Measurements from ENCODE around the gene RANBP9.

Gene RANBP9

GRCh38 chr6:13604135-13604534 lies 107.5 kb downstream of the RANBP9 start:
- Histone ChIP-seq H3K23ac (ENCODE audit: low read length) (no peak overlapping the region), H3K79me1 (ENCODE audit: low read length) (no peaks in the 10 kb centered on the region), H3K4ac (ENCODE audit: low read depth, low read length) (no peak overlapping the region), H3K79me2 (ENCODE audit: control insufficient read depth, insufficient read depth, low read length) (no peaks in the 10 kb centered on the region), H3K18ac (ENCODE audit: low read length) (no peak overlapping the region), H4K5ac (ENCODE audit: low read length) (no peak overlapping the region), H4K8ac (ENCODE audit: low read depth, low read length) (no peak overlapping the region), H3K56ac (ENCODE audit: low read length) (no peak overlapping the region), H2BK5ac (ENCODE audit: low read length) (no peak overlapping the region), H3K27me3 (ENCODE audit: insufficient read depth, low read length, poor library complexity) (no peaks in the 10 kb centered on the region), H3K27ac (ENCODE audit: low read depth, low read length) (no peak overlapping the region), H3K9ac (ENCODE audit: low read length) (no peak overlapping the region), H3K36me3 (ENCODE audit: control insufficient read depth, insufficient read depth, low read length) (no peaks in the 10 kb centered on the region), H2BK120ac (ENCODE audit: low read depth, low read length) (no peak overlapping the region), H3K4me2 (ENCODE audit: low read length) (no peak overlapping the region), H3K4me1 (ENCODE audit: control insufficient read depth, low read depth, low read length) (no peaks in the 10 kb centered on the region), H2BK15ac (replicated peaks; ENCODE audit: low read depth) (no peak overlapping the region), H2AK5ac (ENCODE audit: low read length) (no peak overlapping the region), H3K4me3 (ENCODE audit: low read length) (no peak overlapping the region)
- no peak for DNase-seq
- WGBS (ENCODE audit: extremely low coverage, insufficient coverage, low lambda C conversion rate) = no CpG with 5 or more reads among the region's 4 CpGs

GRCh38 chr6:13600036-13600435 lies 111.6 kb downstream of the RANBP9 start:
- no peaks in the 10 kb centered on the region for H3K4me1 ChIP-seq (ENCODE audit: control insufficient read depth, low read depth, low read length)
- H3K4ac ChIP-seq (ENCODE audit: low read depth, low read length) = no peak overlapping the region
- no peak overlapping the region for H4K5ac ChIP-seq (ENCODE audit: low read length)
- no peak overlapping the region for H3K4me3 ChIP-seq (ENCODE audit: low read length)
- H2BK5ac ChIP-seq (ENCODE audit: low read length) = no peak overlapping the region
- H3K18ac ChIP-seq (ENCODE audit: low read length) = no peak overlapping the region
- H3K56ac ChIP-seq (ENCODE audit: low read length) = no peak overlapping the region
- no peak overlapping the region for H2BK15ac ChIP-seq (replicated peaks; ENCODE audit: low read depth)
- no peak overlapping the region for H3K9ac ChIP-seq (ENCODE audit: low read length)
- H3K79me2 ChIP-seq (ENCODE audit: control insufficient read depth, insufficient read depth, low read length) = no peaks in the 10 kb centered on the region
- no peaks in the 10 kb centered on the region for H3K79me1 ChIP-seq (ENCODE audit: low read length)
- no peak overlapping the region for H3K4me2 ChIP-seq (ENCODE audit: low read length)
- no peak overlapping the region for H2BK120ac ChIP-seq (ENCODE audit: low read depth, low read length)
- H4K8ac ChIP-seq (ENCODE audit: low read depth, low read length) = no peak overlapping the region
- no peaks in the 10 kb centered on the region for H3K36me3 ChIP-seq (ENCODE audit: control insufficient read depth, insufficient read depth, low read length)
- DNase-seq = no peak
- H3K27me3 ChIP-seq (ENCODE audit: insufficient read depth, low read length, poor library complexity) = no peaks in the 10 kb centered on the region
- H3K27ac ChIP-seq (ENCODE audit: low read depth, low read length) = no peak overlapping the region
- 100% methylated on average over 1 of the region's 6 CpGs for WGBS (ENCODE audit: extremely low coverage, insufficient coverage, low lambda C conversion rate)
- no peak overlapping the region for H3K23ac ChIP-seq (ENCODE audit: low read length)
- H2AK5ac ChIP-seq (ENCODE audit: low read length) = no peak overlapping the region

- H3K18ac ChIP-seq (ENCODE audit: low read length) = no peak overlapping the region
- no peak for DNase-seq
- H2BK15ac ChIP-seq (replicated peaks; ENCODE audit: low read depth) = no peak overlapping the region
- WGBS (ENCODE audit: extremely low coverage, insufficient coverage, low lambda C conversion rate) = no CpG with 5 or more reads among the region's 4 CpGs
- H2BK120ac ChIP-seq (ENCODE audit: low read depth, low read length) = no peak overlapping the region
- no peaks in the 10 kb centered on the region for H3K79me1 ChIP-seq (ENCODE audit: low read length)
- no peak overlapping the region for H3K27ac ChIP-seq (ENCODE audit: low read depth, low read length)
- no peak overlapping the region for H3K23ac ChIP-seq (ENCODE audit: low read length)
- no peaks in the 10 kb centered on the region for H3K36me3 ChIP-seq (ENCODE audit: control insufficient read depth, insufficient read depth, low read length)
- no peak overlapping the region for H3K4me3 ChIP-seq (ENCODE audit: low read length)
- no peak overlapping the region for H2BK5ac ChIP-seq (ENCODE audit: low read length)
- no peaks in the 10 kb centered on the region for H3K4me1 ChIP-seq (ENCODE audit: control insufficient read depth, low read depth, low read length)
- H4K5ac ChIP-seq (ENCODE audit: low read length) = no peak overlapping the region
- no peak overlapping the region for H2AK5ac ChIP-seq (ENCODE audit: low read length)
- H3K79me2 ChIP-seq (ENCODE audit: control insufficient read depth, insufficient read depth, low read length) = no peaks in the 10 kb centered on the region
- H3K4me2 ChIP-seq (ENCODE audit: low read length) = no peak overlapping the region
- no peaks in the 10 kb centered on the region for H3K27me3 ChIP-seq (ENCODE audit: insufficient read depth, low read length, poor library complexity)
- H3K9ac ChIP-seq (ENCODE audit: low read length) = no peak overlapping the region
- H3K56ac ChIP-seq (ENCODE audit: low read length) = no peak overlapping the region
- H4K8ac ChIP-seq (ENCODE audit: low read depth, low read length) = no peak overlapping the region
- no peak overlapping the region for H3K4ac ChIP-seq (ENCODE audit: low read depth, low read length)
Measured at GRCh38 chr6:13597073-13597472, 114.6 kb downstream of the RANBP9 start.

GRCh38 chr6:13593720-13594119 lies 117.9 kb downstream of the RANBP9 start:
- H2BK15ac ChIP-seq (replicated peaks; ENCODE audit: low read depth) = no peak overlapping the region
- no peak overlapping the region for H4K8ac ChIP-seq (ENCODE audit: low read depth, low read length)
- H3K4ac ChIP-seq (ENCODE audit: low read depth, low read length) = no peak overlapping the region
- no peaks in the 10 kb centered on the region for H3K79me1 ChIP-seq (ENCODE audit: low read length)
- no peaks in the 10 kb centered on the region for H3K79me2 ChIP-seq (ENCODE audit: control insufficient read depth, insufficient read depth, low read length)
- H4K5ac ChIP-seq (ENCODE audit: low read length) = no peak overlapping the region
- no peak overlapping the region for H2BK120ac ChIP-seq (ENCODE audit: low read depth, low read length)
- DNase-seq = no peak
- H3K27me3 ChIP-seq (ENCODE audit: insufficient read depth, low read length, poor library complexity) = no peaks in the 10 kb centered on the region
- no peak overlapping the region for H3K4me3 ChIP-seq (ENCODE audit: low read length)
- H3K9ac ChIP-seq (ENCODE audit: low read length) = no peak overlapping the region
- H3K27ac ChIP-seq (ENCODE audit: low read depth, low read length) = no peak overlapping the region
- H2BK5ac ChIP-seq (ENCODE audit: low read length) = no peak overlapping the region
- H3K56ac ChIP-seq (ENCODE audit: low read length) = no peak overlapping the region
- no peak overlapping the region for H3K4me2 ChIP-seq (ENCODE audit: low read length)
- no peak overlapping the region for H3K18ac ChIP-seq (ENCODE audit: low read length)
- H3K4me1 ChIP-seq (ENCODE audit: control insufficient read depth, low read depth, low read length) = no peaks in the 10 kb centered on the region
- H3K23ac ChIP-seq (ENCODE audit: low read length) = no peak overlapping the region
- no peak overlapping the region for H2AK5ac ChIP-seq (ENCODE audit: low read length)
- no peaks in the 10 kb centered on the region for H3K36me3 ChIP-seq (ENCODE audit: control insufficient read depth, insufficient read depth, low read length)
- no CpG with 5 or more reads among the region's 6 CpGs for WGBS (ENCODE audit: extremely low coverage, insufficient coverage, low lambda C conversion rate)

- Histone ChIP-seq H3K56ac (ENCODE audit: low read length) (no peak overlapping the region), H3K36me3 (ENCODE audit: control insufficient read depth, insufficient read depth, low read length) (no peaks in the 10 kb centered on the region)
- no peak for DNase-seq
Measured at GRCh38 chr6:13593103-13593502, 118.5 kb downstream of the RANBP9 start.

GRCh38 chr6:13591205-13591921 lies 120.3 kb downstream of the RANBP9 start:
- no peak overlapping the region for H2BK5ac ChIP-seq (ENCODE audit: low read length)
- no peak overlapping the region for H3K23ac ChIP-seq (ENCODE audit: low read length)
- no peak overlapping the region for H4K5ac ChIP-seq (ENCODE audit: low read length)
- no peak overlapping the region for H4K8ac ChIP-seq (ENCODE audit: low read depth, low read length)
- H3K27me3 ChIP-seq (ENCODE audit: insufficient read depth, low read length, poor library complexity) = no peaks in the 10 kb centered on the region
- H3K79me2 ChIP-seq (ENCODE audit: control insufficient read depth, insufficient read depth, low read length) = no peaks in the 10 kb centered on the region
- H3K79me1 ChIP-seq (ENCODE audit: low read length) = no peaks in the 10 kb centered on the region
- no peak overlapping the region for H3K18ac ChIP-seq (ENCODE audit: low read length)
- H3K9ac ChIP-seq (ENCODE audit: low read length) = no peak overlapping the region
- no peak overlapping the region for H2BK15ac ChIP-seq (replicated peaks; ENCODE audit: low read depth)
- H3K4me1 ChIP-seq (ENCODE audit: control insufficient read depth, low read depth, low read length) = no peaks in the 10 kb centered on the region
- no peaks in the 10 kb centered on the region for H3K36me3 ChIP-seq (ENCODE audit: control insufficient read depth, insufficient read depth, low read length)
- H2BK120ac ChIP-seq (ENCODE audit: low read depth, low read length) = no peak overlapping the region
- H3K27ac ChIP-seq (ENCODE audit: low read depth, low read length) = no peak overlapping the region
- no peak overlapping the region for H3K4me2 ChIP-seq (ENCODE audit: low read length)
- no CpG with 5 or more reads among the region's 21 CpGs for WGBS (ENCODE audit: extremely low coverage, insufficient coverage, low lambda C conversion rate)
- H3K56ac ChIP-seq (ENCODE audit: low read length) = no peak overlapping the region
- no peak overlapping the region for H3K4me3 ChIP-seq (ENCODE audit: low read length)
- no peak for DNase-seq
- no peak overlapping the region for H3K4ac ChIP-seq (ENCODE audit: low read depth, low read length)
- H2AK5ac ChIP-seq (ENCODE audit: low read length) = no peak overlapping the region

More at GRCh38 chr6:13593103-13593502, 118.5 kb downstream of the RANBP9 start:
- Histone ChIP-seq H3K18ac (ENCODE audit: low read length) (no peak overlapping the region), H3K4ac (ENCODE audit: low read depth, low read length) (no peak overlapping the region), H2BK15ac (replicated peaks; ENCODE audit: low read depth) (no peak overlapping the region), H4K8ac (ENCODE audit: low read depth, low read length) (no peak overlapping the region), H3K23ac (ENCODE audit: low read length) (no peak overlapping the region), H3K9ac (ENCODE audit: low read length) (no peak overlapping the region), H2AK5ac (ENCODE audit: low read length) (no peak overlapping the region), H4K5ac (ENCODE audit: low read length) (no peak overlapping the region), H3K27ac (ENCODE audit: low read depth, low read length) (no peak overlapping the region), H3K27me3 (ENCODE audit: insufficient read depth, low read length, poor library complexity) (no peaks in the 10 kb centered on the region), H2BK5ac (ENCODE audit: low read length) (no peak overlapping the region), H3K79me1 (ENCODE audit: low read length) (no peaks in the 10 kb centered on the region), H3K4me2 (ENCODE audit: low read length) (no peak overlapping the region), H2BK120ac (ENCODE audit: low read depth, low read length) (no peak overlapping the region), H3K79me2 (ENCODE audit: control insufficient read depth, insufficient read depth, low read length) (no peaks in the 10 kb centered on the region), H3K4me3 (ENCODE audit: low read length) (no peak overlapping the region), H3K4me1 (ENCODE audit: control insufficient read depth, low read depth, low read length) (no peaks in the 10 kb centered on the region)
- WGBS (ENCODE audit: extremely low coverage, insufficient coverage, low lambda C conversion rate) = no CpG with 5 or more reads among the region's 6 CpGs

Data from mesendoderm (in vitro differentiated cells).